Thyroid gland (tissue), 4 donors: ENCODE measurements around the gene RAB30. TPM values are rescaled to one million over a fixed set of nuclear protein-coding genes. Genes with fewer than 3 reads are reported as not detected.

ENCODE experiments used
- DNase-seq, 2 donors: peaks; one replicate each; pipeline ENCODE4 v3.0.0-alpha.2; 2019
- H3K27ac ChIP-seq, 3 donors: fragments of 200-600 bp; sonication (generic); 1 replicate in 2 of 3; 2 replicates in 1 of 3; pipeline ENCODE4 v1.5.1; 2016 to 2019; ENCODE audit warnings: mild to moderate bottlenecking in 1 of 3, moderate library complexity in 1 of 3
- H3K27me3 ChIP-seq: fragments of 200-600 bp; sonication (generic); one replicate; pipeline ENCODE4 v1.5.1; 2019
- H3K36me3 ChIP-seq, 2 donors: fragments of 200-600 bp; sonication (generic); one replicate each; pipeline ENCODE4 v1.5.1; 2016 to 2019
- H3K4me1 ChIP-seq, 2 donors: fragments of 200-600 bp; sonication (generic); one replicate each; pipeline ENCODE4 v1.5.1; 2017 to 2019
- H3K4me3 ChIP-seq, 3 donors: fragments of 200-600 bp; sonication (generic); replicated peaks in 1 of 3; 1 replicate in 2 of 3; 2 replicates in 1 of 3; pipeline ENCODE4 v1.5.1; 2016; ENCODE audit warnings: mild to moderate bottlenecking in 1 of 3
- H3K9me3 ChIP-seq: fragments of 200-600 bp; sonication (generic); one replicate; pipeline ENCODE4 v1.5.1; 2017
- POLR2A ChIP-seq, 2 donors: fragments of 450-650 bp; IDR thresholded peaks; one replicate each; pipeline ENCODE4 v1.6.1; 2017; ENCODE audit warnings: antibody characterized with exemption in 2 of 2, mild to moderate bottlenecking in 2 of 2, moderate library complexity in 1 of 2
- WGBS, 2 donors: methylation state at CpG; one replicate each; pipeline ENCODE4 v1.1.5; 2017; 5-methylcytosine and 5-hydroxymethylcytosine counted together
- intact Hi-C: fragments of 100-400 bp; cut with DNase I; formaldehyde crosslinking; loops from one replicate; pipeline ENCODE4 v1.15.1; 2023
- total RNA-seq, 4 donors: library from RNA; depleted of rRNA; stranded (reverse); fragments of >200 nt; gene quantifications; one replicate each; pipeline ENCODE4 v1.2.3, GENCODE V29; 2016
- TF ChIP-seq, protein P1 (sequence below), 6 experiments: fragments of 200-600 bp in 3 of 6; fragments of 450-650 bp in 3 of 6; sonication (generic) in 3 of 6; IDR thresholded peaks; one replicate each; pipeline ENCODE4 v1.5.1; 2016 to 2019; ENCODE audit warnings: antibody characterized with exemption in 6 of 6, mild to moderate bottlenecking in 2 of 6, inconsistent platforms in 1 of 6, moderate library complexity in 1 of 6

The RAB30 gene
- total RNA-seq, 4 donors from 2014 or later, result 12.0 to 30.0 (median 22.8) TPM

DNA sequence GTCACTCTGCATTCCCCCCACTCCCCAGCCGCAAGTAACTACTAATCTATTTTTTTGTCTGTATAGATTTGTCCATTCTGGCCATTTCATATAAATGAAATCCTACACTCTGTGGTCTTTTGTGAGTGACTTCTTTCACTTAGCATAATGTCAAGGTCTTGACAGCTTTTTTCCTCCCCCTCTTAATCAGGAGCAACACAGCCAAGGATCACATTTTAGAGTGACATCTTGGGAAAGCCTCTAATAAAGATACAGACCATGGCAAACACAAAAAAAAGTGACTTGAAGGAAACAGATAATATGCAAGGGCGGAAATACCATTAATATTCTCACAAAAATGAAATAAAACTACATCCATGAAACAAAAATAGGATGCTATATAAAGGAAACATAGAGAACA lies 43.9 kb downstream of the RAB30 start:
- Histone ChIP-seq H3K4me1 (peaks cover 10 to 13% of the 10 kb centered on the region in 2 donors), H3K9me3 (no peaks in the 10 kb centered on the region), H3K4me3 (no peak overlapping the region), H3K27ac (no peak overlapping the region), H3K27me3 (no peaks in the 10 kb centered on the region), H3K36me3 (no peaks in the 10 kb centered on the region)
- WGBS, 2 donors, result 93 to 94% methylated on average over 2 of the region's 2 CpGs
- intact Hi-C loops, result no loop called here
- TF ChIP-seq POLR2A (IDR thresholded peaks at IDR 0.05), result no peak
- TF ChIP-seq, protein P1, sequence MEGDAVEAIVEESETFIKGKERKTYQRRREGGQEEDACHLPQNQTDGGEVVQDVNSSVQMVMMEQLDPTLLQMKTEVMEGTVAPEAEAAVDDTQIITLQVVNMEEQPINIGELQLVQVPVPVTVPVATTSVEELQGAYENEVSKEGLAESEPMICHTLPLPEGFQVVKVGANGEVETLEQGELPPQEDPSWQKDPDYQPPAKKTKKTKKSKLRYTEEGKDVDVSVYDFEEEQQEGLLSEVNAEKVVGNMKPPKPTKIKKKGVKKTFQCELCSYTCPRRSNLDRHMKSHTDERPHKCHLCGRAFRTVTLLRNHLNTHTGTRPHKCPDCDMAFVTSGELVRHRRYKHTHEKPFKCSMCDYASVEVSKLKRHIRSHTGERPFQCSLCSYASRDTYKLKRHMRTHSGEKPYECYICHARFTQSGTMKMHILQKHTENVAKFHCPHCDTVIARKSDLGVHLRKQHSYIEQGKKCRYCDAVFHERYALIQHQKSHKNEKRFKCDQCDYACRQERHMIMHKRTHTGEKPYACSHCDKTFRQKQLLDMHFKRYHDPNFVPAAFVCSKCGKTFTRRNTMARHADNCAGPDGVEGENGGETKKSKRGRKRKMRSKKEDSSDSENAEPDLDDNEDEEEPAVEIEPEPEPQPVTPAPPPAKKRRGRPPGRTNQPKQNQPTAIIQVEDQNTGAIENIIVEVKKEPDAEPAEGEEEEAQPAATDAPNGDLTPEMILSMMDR (IDR thresholded peaks at IDR 0.05), result no peak
- no peak for DNase-seq

DNA sequence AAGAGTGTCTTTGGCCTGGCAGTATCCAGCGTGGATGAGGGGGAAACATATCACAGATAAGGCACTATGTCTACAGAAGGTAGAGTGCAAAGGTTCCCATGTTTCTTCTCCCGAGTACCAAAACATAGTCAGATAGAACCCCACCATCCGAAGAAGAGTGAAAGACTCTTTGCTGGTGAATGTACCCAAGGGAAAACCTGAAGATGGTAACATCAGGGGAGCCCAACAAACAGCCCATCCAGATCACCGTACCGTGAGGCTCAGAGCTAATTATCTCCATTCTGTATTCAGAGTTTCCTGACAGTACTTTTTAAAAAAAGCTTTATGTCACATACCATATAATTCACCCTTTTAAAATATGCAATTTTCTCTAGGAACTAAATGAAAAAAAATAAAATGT lies 44.4 kb downstream of the RAB30 start:
- intact Hi-C loops, result no loop called here
- TF ChIP-seq POLR2A (IDR thresholded peaks at IDR 0.05), result no peak
- TF ChIP-seq, protein P1 (IDR thresholded peaks at IDR 0.05), result no peak
- WGBS, 2 donors, result 95% methylated on average over 5 of the region's 5 CpGs
- no peaks in the 10 kb centered on the region for H3K27me3 ChIP-seq
- no peaks in the 10 kb centered on the region for H3K9me3 ChIP-seq
- no peak for DNase-seq
- H3K4me3 ChIP-seq, result no peak overlapping the region
- H3K4me1 ChIP-seq, result peaks cover 4 to 8% of the 10 kb centered on the region in 2 donors
- H3K27ac ChIP-seq, result no peak overlapping the region
- no peaks in the 10 kb centered on the region for H3K36me3 ChIP-seq

DNA sequence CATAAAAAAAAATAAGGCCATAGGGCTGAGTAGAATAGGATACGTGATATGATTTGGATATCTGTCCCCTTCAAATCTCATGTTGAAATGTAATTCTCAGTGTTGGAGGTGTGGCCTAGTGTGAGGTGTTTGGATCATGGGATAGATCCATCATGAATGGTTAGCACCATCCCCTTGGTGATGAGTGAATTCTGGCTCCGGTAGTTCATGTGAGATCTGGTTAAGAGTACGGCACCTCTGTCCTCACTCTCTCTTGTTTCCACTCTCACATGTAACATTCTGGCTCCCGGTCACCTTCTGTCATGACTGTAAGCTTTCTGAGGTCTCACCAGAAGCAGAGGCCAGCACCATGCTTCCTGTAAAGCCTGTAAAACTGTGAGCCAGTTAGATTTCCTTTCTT lies 45.5 kb downstream of the RAB30 start:
- Histone ChIP-seq H3K9me3 (no peaks in the 10 kb centered on the region), H3K4me3 (no peak overlapping the region), H3K4me1 (peaks cover 0 to 4% of the 10 kb centered on the region in 2 donors), H3K27ac (no peak overlapping the region), H3K36me3 (no peaks in the 10 kb centered on the region), H3K27me3 (no peaks in the 10 kb centered on the region)
- no peak for DNase-seq
- intact Hi-C loops, result no loop called here
- no peak for TF ChIP-seq POLR2A (IDR thresholded peaks at IDR 0.05)
- TF ChIP-seq, protein P1 (IDR thresholded peaks at IDR 0.05), result no peak
- 97 to 98% methylated on average over 4 of the region's 4 CpGs for WGBS, 2 donors

DNA sequence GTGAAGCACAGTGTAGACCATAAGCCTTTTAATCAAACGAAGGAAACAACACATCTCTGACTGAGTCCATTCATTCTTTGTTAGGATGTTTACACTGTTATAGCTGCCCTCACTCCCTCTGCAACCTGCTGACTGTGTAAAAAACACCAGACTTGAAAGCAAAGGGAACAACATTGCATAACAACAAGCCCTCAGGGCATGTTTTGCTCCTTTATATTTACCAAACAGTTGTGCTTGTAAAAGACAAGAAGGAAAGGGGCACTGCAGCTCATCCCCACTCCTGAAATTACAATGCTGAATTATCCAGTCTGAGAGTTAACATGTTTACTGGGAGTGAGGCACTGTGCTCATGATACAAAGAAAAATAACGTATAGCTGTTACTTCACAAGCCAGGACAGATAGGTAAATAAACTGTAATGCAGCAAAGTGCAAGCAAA lies 46.4 kb downstream of the RAB30 start:
- Histone ChIP-seq H3K36me3 (no peaks in the 10 kb centered on the region), H3K4me3 (no peak overlapping the region), H3K9me3 (no peaks in the 10 kb centered on the region), H3K27ac (no peak overlapping the region), H3K4me1 (peaks cover 0 to 4% of the 10 kb centered on the region in 2 donors), H3K27me3 (no peaks in the 10 kb centered on the region)
- 55 to 57% methylated on average over 2 of the region's 2 CpGs for WGBS, 2 donors
- no peak for DNase-seq
- TF ChIP-seq, protein P1 (IDR thresholded peaks at IDR 0.05), result no peak
- no peak for TF ChIP-seq POLR2A (IDR thresholded peaks at IDR 0.05)
- intact Hi-C loops, result no loop called here

DNA sequence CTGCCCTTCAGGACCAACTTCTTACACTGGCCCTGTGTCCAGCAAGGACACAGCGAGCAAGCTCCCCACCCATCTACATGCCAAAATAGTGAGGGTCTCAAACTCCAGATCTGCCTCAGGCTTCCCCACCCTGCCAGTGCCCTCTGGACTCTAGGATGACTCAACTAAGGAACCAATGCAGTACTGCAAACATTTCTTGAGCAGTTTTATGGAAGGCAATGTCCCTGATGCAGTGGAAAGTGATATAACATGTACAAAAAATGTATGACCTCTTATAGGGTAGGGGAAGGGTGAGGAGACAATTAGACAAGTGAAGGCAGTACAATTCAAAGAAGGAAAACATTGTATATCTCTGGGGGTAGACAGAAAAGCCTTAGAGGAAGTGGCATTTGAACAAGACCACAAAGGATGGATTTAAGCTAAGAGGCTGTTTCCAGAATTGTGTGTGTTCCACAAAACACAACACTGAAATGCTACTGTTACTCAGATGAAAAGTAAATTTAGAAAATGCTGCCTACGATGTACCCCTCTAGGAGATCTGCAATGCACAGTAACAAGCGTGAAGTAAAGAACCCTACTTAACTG lies 47.3 kb downstream of the RAB30 start:
- Histone ChIP-seq H3K36me3 (no peaks in the 10 kb centered on the region), H3K9me3 (no peaks in the 10 kb centered on the region), H3K4me3 (no peak overlapping the region), H3K27me3 (no peaks in the 10 kb centered on the region), H3K4me1 (peaks cover 0 to 8% of the 10 kb centered on the region in 2 donors), H3K27ac (no peak overlapping the region)
- DNase-seq, result no peak
- TF ChIP-seq POLR2A (IDR thresholded peaks at IDR 0.05), result no peak
- WGBS, 2 donors, result 96 to 97% methylated on average over 3 of the region's 3 CpGs
- intact Hi-C loops, result no loop called here
